GM12878 (cell line): ENCODE measurements around the gene ARHGAP32. TPM values are rescaled to one million over a fixed set of nuclear protein-coding genes. Genes with fewer than 3 reads are reported as not detected.

Experiments used
- ATAC-seq: fragments of 200-7000 bp; cut with Tn5 transposase; 3 replicates; pipeline ENCODE4 v1.9.1; 2020; ENCODE audit warnings: mild to moderate bottlenecking, moderate library complexity
- BruUV-seq: library from RNA; stranded (reverse); fragments of 400-500 nt; replicated peaks from 2 replicates; lab custom pipeline; 2021; lab: Mats Ljungman, UMichigan
- CTCF ChIA-PET: fragments of 300-600 bp; sonication (Branson Sonifier 250); formaldehyde crosslinking; extraction: SDS; loops from one replicate; lab custom pipeline; 2021; ENCODE audit warnings: inconsistent platforms; lab: Yijun Ruan, JAX
- POLR2A ChIA-PET: fragments of 350-600 bp; formaldehyde crosslinking; extraction: SDS; loops from one replicate; lab custom pipeline; 2021; ENCODE audit warnings: inconsistent platforms; lab: Charles Lee
- RAD21 ChIA-PET: fragments of 300-600 bp; sonication (Branson Sonifier 250); formaldehyde crosslinking; loops from one replicate; lab custom pipeline; 2023; ENCODE audit warnings: antibody characterized with exemption; ENCODE audit not compliant: unreplicated experiment; lab: Charles Lee
- SMC1A ChIA-PET: fragments of 300-600 bp; sonication (Branson Sonifier 250); formaldehyde crosslinking; loops from one replicate; lab custom pipeline; 2023; ENCODE audit not compliant: unreplicated experiment, uncharacterized antibody; lab: Charles Lee
- DNase-seq: peaks from one replicate; pipeline ENCODE4 v3.0.0-alpha.2; 2011; ENCODE audit warnings: low read depth, low spot score
- FAIRE-seq: peaks from 3 replicates; lab custom pipeline; 2011; peaks lifted over from hg19 to GRCh38; lab: Jason Lieb, UNC
- H2AFZ ChIP-seq: 2 replicates; pipeline ENCODE4 v1.6.0; 2011; ENCODE audit warnings: low read depth, low read length, control low read depth; ENCODE audit not compliant: control insufficient read depth
- H3K27ac ChIP-seq: 2 replicates; pipeline ENCODE4 v1.5.1; 2011; ENCODE audit warnings: control low read depth; ENCODE audit not compliant: control insufficient read depth, insufficient read depth
- H3K27me3 ChIP-seq, 2 experiments: replicated peaks in 1 of 2; 2 replicates each; pipeline versions ENCODE4 v1.6.0 to v1.6.1; 2011; ENCODE audit warnings: low read length in 1 of 2; ENCODE audit not compliant: control insufficient read depth in 2 of 2, insufficient read depth in 2 of 2
- H3K36me3 ChIP-seq, 2 experiments: 2 replicates each; pipeline ENCODE4 v1.5.1; 2011; ENCODE audit warnings: low read length in 1 of 2; ENCODE audit not compliant: control insufficient read depth in 2 of 2, insufficient read depth in 2 of 2
- H3K4me1 ChIP-seq: 2 replicates; pipeline ENCODE4 v1.6.1; 2011; ENCODE audit warnings: mild to moderate bottlenecking, low read length, moderate library complexity, mixed read lengths; ENCODE audit not compliant: control insufficient read depth, insufficient read depth
- H3K4me2 ChIP-seq: 2 replicates; pipeline ENCODE4 v1.6.0; 2011; ENCODE audit warnings: control low read depth; ENCODE audit not compliant: control insufficient read depth, insufficient read depth
- H3K4me3 ChIP-seq: fragments of 200-600 bp; sonication (generic); 2 replicates; pipeline ENCODE4 v1.5.1; 2016
- H3K79me2 ChIP-seq: 2 replicates; pipeline ENCODE4 v1.6.0; 2011; ENCODE audit warnings: low read length; ENCODE audit not compliant: control insufficient read depth, insufficient read depth
- H3K9ac ChIP-seq: 2 replicates; pipeline ENCODE4 v1.8.0; 2011; ENCODE audit warnings: low read length, control low read depth, mixed read lengths; ENCODE audit not compliant: control insufficient read depth, insufficient read depth
- H3K9me3 ChIP-seq: replicated peaks from 3 replicates; pipeline ENCODE4 v1.5.1; 2011; ENCODE audit warnings: mild to moderate bottlenecking, low read length; ENCODE audit not compliant: control insufficient read depth, insufficient read depth
- H4K20me1 ChIP-seq: 2 replicates; pipeline ENCODE4 v1.6.0; 2011; ENCODE audit not compliant: control insufficient read depth, insufficient read depth
- CEBPB ChIP-seq, 2 experiments: fragments of 150-350 bp in 1 of 2; IDR thresholded peaks; 2 replicates each; pipeline ENCODE4 v1.6.1; 2012 to 2014; ENCODE audit warnings: low read depth in 2 of 2, low read length in 2 of 2, borderline replicate concordance in 1 of 2, inconsistent platforms in 1 of 2
- JUNB ChIP-seq: IDR thresholded peaks from 2 replicates; pipeline ENCODE4 v1.6.1; 2016; ENCODE audit warnings: antibody characterized with exemption, mild to moderate bottlenecking
- MYC ChIP-seq: IDR thresholded peaks from 2 replicates; pipeline ENCODE4 v1.6.1; 2011; ENCODE audit warnings: mild to moderate bottlenecking, low read length, moderate library complexity, inconsistent platforms; ENCODE audit not compliant: insufficient read depth, insufficient replicate concordance, insufficient read length, severe bottlenecking
- POLR2AphosphoS5 ChIP-seq: IDR thresholded peaks from 2 replicates; pipeline ENCODE4 v1.6.1; 2011; ENCODE audit warnings: mild to moderate bottlenecking, low read length, inconsistent platforms
- RCOR1 ChIP-seq: conservative IDR thresholded peaks from 2 replicates; pipeline ENCODE4 v1.6.1; 2012; ENCODE audit warnings: low read depth, low read length, improper control_type of control experiment
- SREBF1 ChIP-seq: IDR thresholded peaks from 2 replicates; pipeline ENCODE4 v1.6.1; 2012; ENCODE audit warnings: mild to moderate bottlenecking, low read length
- SRF ChIP-seq, 2 experiments: IDR thresholded peaks; 2 replicates each; pipeline ENCODE4 v1.6.1; 2011; ENCODE audit warnings: low read depth in 2 of 2, low read length in 2 of 2, mild to moderate bottlenecking in 1 of 2, moderate library complexity in 1 of 2
- WGBS: methylation state at CpG from one replicate; pipeline ENCODE4 v1.1.6; 2016; ENCODE audit warnings: low lambda C conversion rate; ENCODE audit not compliant: insufficient replicate concordance, insufficient coverage; ENCODE audit errors: missing lambda C conversion rate; 5-methylcytosine and 5-hydroxymethylcytosine counted together
- in situ Hi-C: fragments of 300-500 bp; cut with MboI; formaldehyde crosslinking; loops from 9 replicates; pipeline ENCODE4 v1.14.3; 2018; ENCODE audit warnings: mixed read lengths
- intact Hi-C: fragments of 100-400 bp; cut with micrococcal nuclease; formaldehyde crosslinking; loops from one replicate; pipeline ENCODE4 v1.14.2; 2022; ENCODE audit not compliant: unreplicated experiment
- polyA plus RNA-seq, 11 experiments: library from polyadenylated mRNA; depleted of rRNA in 4 of 11; unstranded in 6 of 11; stranded (reverse) in 5 of 11; fragments of >200 nt; fragmentation: Nextera tagmentation in 4 of 11; fragmentation: Illumina TruSeq in 1 of 11; extraction: Ambion mirVana in 4 of 11; extraction: Trizol in 1 of 11; gene quantifications; 1 replicate in 1 of 11; 2 replicates in 10 of 11; pipeline versions ENCODE4 v1.2.1 to v1.2.3, GENCODE V29; 2011 to 2016; ENCODE audit warnings: inconsistent platforms in 2 of 11, missing spikeins in 2 of 11, low read depth in 1 of 11
- total RNA-seq, 4 experiments: library from RNA; depleted of rRNA in 3 of 4; stranded (reverse); fragments of >200 nt in 3 of 4; fragmentation: Illumina TruSeq in 1 of 4; extraction: Trizol in 1 of 4; gene quantifications; 2 replicates each; pipeline versions ENCODE4 v1.2.1 to v1.2.3, GENCODE V29; 2013 to 2021
- TF ChIP-seq, protein P1 (sequence below): IDR thresholded peaks from 2 replicates; pipeline ENCODE4 v1.6.1; 2012; ENCODE audit warnings: low read depth, low read length, improper control_type of control experiment
- TF ChIP-seq, protein P2 (sequence below): fragments of 450-650 bp; IDR thresholded peaks from 2 replicates; pipeline ENCODE4 v1.6.1; 2017; ENCODE audit warnings: mild to moderate bottlenecking, low read depth, inconsistent platforms; ENCODE audit not compliant: poor library complexity, severe bottlenecking

ARHGAP32 gene
- total and polyA plus RNA-seq, 10 of the 15 experiments (the other 5 are each of a cell fraction or from before 2014, with no cell fraction given) = under 0.01 to 0.46 (median 0.12) TPM; not detected in 1

DNA sequence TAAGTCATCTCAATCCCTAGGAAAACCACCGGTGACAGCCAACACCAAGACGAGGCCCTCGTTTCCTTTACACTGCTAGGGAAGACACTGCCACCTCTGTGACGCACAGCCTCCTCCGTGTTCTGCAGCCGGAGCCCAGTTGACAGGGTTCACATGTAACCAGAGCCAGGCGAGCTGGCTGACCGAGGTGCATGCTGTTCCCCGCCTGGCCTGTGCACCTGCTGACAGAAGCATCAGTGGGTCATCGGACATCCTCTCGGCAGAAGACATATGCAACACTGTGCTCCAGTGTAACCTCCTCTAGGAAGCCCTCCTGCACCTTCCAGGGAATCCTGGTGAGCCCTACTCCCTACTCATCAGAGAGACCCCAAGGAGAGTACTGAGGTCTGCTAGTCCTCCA, 135.2 kb downstream of the ARHGAP32 start:
- DNase-seq (no peak), FAIRE-seq (no peak)
- Histone ChIP-seq H3K27me3 (no peaks in the 10 kb centered on the region), H3K4me3 (no peak overlapping the region), H3K9me3 (no peaks in the 10 kb centered on the region), H3K27ac (no peak overlapping the region), H3K36me3 (no peaks in the 10 kb centered on the region), H2AFZ (no peak overlapping the region), H3K9ac (no peak overlapping the region), H3K4me1 (no peaks in the 10 kb centered on the region)
- in situ Hi-C loops = no loop called here
- RAD21 ChIA-PET = no interaction called here
- BruUV-seq = no TSS peak
- SMC1A ChIA-PET = no interaction called here
- WGBS = 22% methylated on average over 11 of the region's 11 CpGs
- POLR2A ChIA-PET = no interaction called here
- no peak for TF ChIP-seq CEBPB (IDR thresholded peaks at IDR 0.05; ENCODE audit: borderline replicate concordance in 1 of 2, low read depth in 2 of 2, low read length in 2 of 2)
- no peak for TF ChIP-seq JUNB
- no peak for TF ChIP-seq SREBF1
- TF ChIP-seq MYC = no peak
- TF ChIP-seq, protein P1, sequence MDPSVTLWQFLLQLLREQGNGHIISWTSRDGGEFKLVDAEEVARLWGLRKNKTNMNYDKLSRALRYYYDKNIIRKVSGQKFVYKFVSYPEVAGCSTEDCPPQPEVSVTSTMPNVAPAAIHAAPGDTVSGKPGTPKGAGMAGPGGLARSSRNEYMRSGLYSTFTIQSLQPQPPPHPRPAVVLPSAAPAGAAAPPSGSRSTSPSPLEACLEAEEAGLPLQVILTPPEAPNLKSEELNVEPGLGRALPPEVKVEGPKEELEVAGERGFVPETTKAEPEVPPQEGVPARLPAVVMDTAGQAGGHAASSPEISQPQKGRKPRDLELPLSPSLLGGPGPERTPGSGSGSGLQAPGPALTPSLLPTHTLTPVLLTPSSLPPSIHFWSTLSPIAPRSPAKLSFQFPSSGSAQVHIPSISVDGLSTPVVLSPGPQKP = no peak
- TF ChIP-seq POLR2AphosphoS5 = no peak
- TF ChIP-seq, protein P2, sequence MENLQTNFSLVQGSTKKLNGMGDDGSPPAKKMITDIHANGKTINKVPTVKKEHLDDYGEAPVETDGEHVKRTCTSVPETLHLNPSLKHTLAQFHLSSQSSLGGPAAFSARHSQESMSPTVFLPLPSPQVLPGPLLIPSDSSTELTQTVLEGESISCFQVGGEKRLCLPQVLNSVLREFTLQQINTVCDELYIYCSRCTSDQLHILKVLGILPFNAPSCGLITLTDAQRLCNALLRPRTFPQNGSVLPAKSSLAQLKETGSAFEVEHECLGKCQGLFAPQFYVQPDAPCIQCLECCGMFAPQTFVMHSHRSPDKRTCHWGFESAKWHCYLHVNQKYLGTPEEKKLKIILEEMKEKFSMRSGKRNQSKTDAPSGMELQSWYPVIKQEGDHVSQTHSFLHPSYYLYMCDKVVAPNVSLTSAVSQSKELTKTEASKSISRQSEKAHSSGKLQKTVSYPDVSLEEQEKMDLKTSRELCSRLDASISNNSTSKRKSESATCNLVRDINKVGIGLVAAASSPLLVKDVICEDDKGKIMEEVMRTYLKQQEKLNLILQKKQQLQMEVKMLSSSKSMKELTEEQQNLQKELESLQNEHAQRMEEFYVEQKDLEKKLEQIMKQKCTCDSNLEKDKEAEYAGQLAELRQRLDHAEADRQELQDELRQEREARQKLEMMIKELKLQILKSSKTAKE = no peak
- no peak for TF ChIP-seq RCOR1
- no peak for TF ChIP-seq SRF (IDR thresholded peaks at IDR 0.05; ENCODE audit: low read depth in 2 of 2, low read length in 2 of 2)
- TF ChIP-seq, all 136 proteins: peak for 0
- Histone ChIP-seq H4K20me1 (no peaks in the 10 kb centered on the region), H3K4me2 (no peak overlapping the region), H3K79me2 (no peaks in the 10 kb centered on the region)
- no peak for ATAC-seq
- intact Hi-C loops = no loop called here
- CTCF ChIA-PET = no interaction called here
